ENCODE data around the gene IL1RAPL2. TPM values are rescaled to one million over a fixed set of nuclear protein-coding genes. Genes with fewer than 3 reads are reported as not detected.

IL1RAPL2 gene
- total RNA-seq, 1 experiment from 2014 or later, result 1.6 TPM

DNA sequence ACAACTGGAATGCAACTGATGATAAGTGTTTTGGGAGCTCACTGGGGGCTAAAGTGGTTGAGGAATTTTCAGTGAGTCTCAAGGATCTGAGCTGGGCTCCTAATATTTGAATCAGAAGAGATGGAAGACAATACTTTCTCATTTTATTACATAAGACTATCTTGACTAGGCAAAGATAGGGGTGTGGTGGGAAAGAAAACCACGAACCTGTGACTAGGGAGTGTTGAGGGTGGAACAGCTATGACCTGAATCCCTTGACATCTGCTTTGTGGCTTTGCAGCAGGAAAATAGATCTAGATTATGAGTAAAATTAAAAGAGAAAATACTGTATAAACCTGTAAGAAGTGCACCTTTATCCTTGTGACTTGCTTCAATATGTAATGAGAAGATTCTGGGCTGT is 949.6 kb downstream of the IL1RAPL2 start:
- H3K79me2 ChIP-seq (ENCODE audit: low read depth), result no peaks in the 10 kb centered on the region
- H3K4me3 ChIP-seq, result no peak overlapping the region
- no peaks in the 10 kb centered on the region for H3K9me2 ChIP-seq (ENCODE audit: insufficient read depth)
- POLR2A ChIA-PET (ENCODE audit: unreplicated experiment), result no interaction called here
- H3K27ac ChIP-seq, result no peak overlapping the region
- no peaks in the 10 kb centered on the region for H3K9me3 ChIP-seq (ENCODE audit: insufficient read depth, low read depth)
- H3K27me3 ChIP-seq (ENCODE audit: insufficient read depth, low read depth), result no peaks in the 10 kb centered on the region
- H3F3A ChIP-seq (ENCODE audit: insufficient read depth, low read depth), result no peaks in the 10 kb centered on the region
- H2AFZ ChIP-seq, result no peak overlapping the region
- intact Hi-C loops (cut with micrococcal nuclease; ENCODE audit: unreplicated experiment), result no loop called here
- DNase-seq, result peak in 1 of 2 experiments; percentile 0
- H3K36me3 ChIP-seq (ENCODE audit: low read depth), result no peaks in the 10 kb centered on the region
- BruUV-seq (replicated peaks), result no TSS peak
- H3K4me2 ChIP-seq, result no peak overlapping the region
- TF ChIP-seq EZH2 (IDR thresholded peaks at IDR 0.05; ENCODE audit: low read depth), result no peak
- TF ChIP-seq, protein P1, sequence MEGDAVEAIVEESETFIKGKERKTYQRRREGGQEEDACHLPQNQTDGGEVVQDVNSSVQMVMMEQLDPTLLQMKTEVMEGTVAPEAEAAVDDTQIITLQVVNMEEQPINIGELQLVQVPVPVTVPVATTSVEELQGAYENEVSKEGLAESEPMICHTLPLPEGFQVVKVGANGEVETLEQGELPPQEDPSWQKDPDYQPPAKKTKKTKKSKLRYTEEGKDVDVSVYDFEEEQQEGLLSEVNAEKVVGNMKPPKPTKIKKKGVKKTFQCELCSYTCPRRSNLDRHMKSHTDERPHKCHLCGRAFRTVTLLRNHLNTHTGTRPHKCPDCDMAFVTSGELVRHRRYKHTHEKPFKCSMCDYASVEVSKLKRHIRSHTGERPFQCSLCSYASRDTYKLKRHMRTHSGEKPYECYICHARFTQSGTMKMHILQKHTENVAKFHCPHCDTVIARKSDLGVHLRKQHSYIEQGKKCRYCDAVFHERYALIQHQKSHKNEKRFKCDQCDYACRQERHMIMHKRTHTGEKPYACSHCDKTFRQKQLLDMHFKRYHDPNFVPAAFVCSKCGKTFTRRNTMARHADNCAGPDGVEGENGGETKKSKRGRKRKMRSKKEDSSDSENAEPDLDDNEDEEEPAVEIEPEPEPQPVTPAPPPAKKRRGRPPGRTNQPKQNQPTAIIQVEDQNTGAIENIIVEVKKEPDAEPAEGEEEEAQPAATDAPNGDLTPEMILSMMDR (conservative IDR thresholded peaks at IDR 0.05), result no peak
- CTCF ChIA-PET, result no interaction called here
- no peaks in the 10 kb centered on the region for H3K4me1 ChIP-seq (replicated peaks; ENCODE audit: insufficient read depth)
- H4K20me1 ChIP-seq (ENCODE audit: insufficient read depth), result no peaks in the 10 kb centered on the region

DNA sequence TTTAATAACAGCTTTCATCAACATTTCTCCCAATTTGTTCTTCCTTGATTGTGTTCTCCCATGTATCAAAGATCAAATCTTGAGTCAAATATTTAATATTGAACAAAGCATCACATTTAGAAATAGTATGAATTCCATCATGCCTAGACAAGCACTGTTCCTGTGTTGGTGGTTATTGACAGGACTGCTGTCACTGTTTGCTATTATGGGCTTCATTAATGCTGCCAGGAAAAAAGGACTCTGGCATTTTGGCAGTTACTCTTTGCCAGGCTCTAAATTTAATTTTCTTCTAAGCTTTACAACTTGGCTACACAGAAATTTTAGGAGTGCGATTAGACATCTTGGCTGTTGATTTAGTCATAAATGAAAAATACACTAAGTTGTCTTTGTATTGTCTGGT is 960.4 kb downstream of the IL1RAPL2 start:
- intact Hi-C loops (cut with micrococcal nuclease; ENCODE audit: unreplicated experiment), result no loop called here
- DNase-seq, result no peak
- ChIA-PET POLR2A (ENCODE audit: unreplicated experiment) (no interaction called here), CTCF (no interaction called here)
- Histone ChIP-seq H3K27ac (no peak overlapping the region), H3K79me2 (ENCODE audit: low read depth) (no peaks in the 10 kb centered on the region), H3K4me1 (replicated peaks; ENCODE audit: insufficient read depth) (no peaks in the 10 kb centered on the region), H3K4me2 (no peak overlapping the region), H3F3A (ENCODE audit: insufficient read depth, low read depth) (no peaks in the 10 kb centered on the region), H3K4me3 (no peak overlapping the region), H4K20me1 (ENCODE audit: insufficient read depth) (no peaks in the 10 kb centered on the region), H3K9me3 (ENCODE audit: insufficient read depth, low read depth) (no peaks in the 10 kb centered on the region), H3K9me2 (ENCODE audit: insufficient read depth) (no peaks in the 10 kb centered on the region), H3K27me3 (ENCODE audit: insufficient read depth, low read depth) (no peaks in the 10 kb centered on the region), H3K36me3 (ENCODE audit: low read depth) (no peaks in the 10 kb centered on the region), H2AFZ (no peak overlapping the region)
- BruUV-seq (replicated peaks), result no TSS peak
- TF ChIP-seq, protein P1 (conservative IDR thresholded peaks at IDR 0.05), result no peak
- TF ChIP-seq EZH2 (IDR thresholded peaks at IDR 0.05; ENCODE audit: low read depth), result no peak

DNA sequence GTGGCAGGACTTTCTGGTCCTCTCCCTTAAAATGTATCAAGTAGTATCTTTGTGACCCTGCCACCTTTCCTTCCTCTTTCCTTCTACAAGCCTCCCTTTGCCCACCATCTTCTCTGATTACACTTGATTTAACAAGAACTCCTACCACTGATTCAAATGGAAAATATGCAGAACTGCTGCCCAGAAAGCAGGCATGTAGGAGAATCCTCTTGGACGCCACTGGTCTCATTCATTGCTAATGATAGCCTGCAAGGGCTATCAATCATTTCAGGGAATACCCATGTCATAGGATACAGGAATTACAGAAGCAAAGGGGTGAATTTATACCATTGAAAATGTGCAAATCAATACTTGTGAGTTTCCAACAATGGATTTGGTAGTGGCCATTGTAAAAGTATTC is 961.8 kb downstream of the IL1RAPL2 start:
- no peak overlapping the region for H3K4me2 ChIP-seq
- DNase-seq, result no peak
- H3K4me1 ChIP-seq (replicated peaks; ENCODE audit: insufficient read depth), result no peaks in the 10 kb centered on the region
- H3K79me2 ChIP-seq (ENCODE audit: low read depth), result no peaks in the 10 kb centered on the region
- H4K20me1 ChIP-seq (ENCODE audit: insufficient read depth), result no peaks in the 10 kb centered on the region
- BruUV-seq (replicated peaks), result no TSS peak
- ChIA-PET CTCF (no interaction called here), POLR2A (ENCODE audit: unreplicated experiment) (no interaction called here)
- H3K27ac ChIP-seq, result no peak overlapping the region
- no peaks in the 10 kb centered on the region for H3F3A ChIP-seq (ENCODE audit: insufficient read depth, low read depth)
- no peaks in the 10 kb centered on the region for H3K36me3 ChIP-seq (ENCODE audit: low read depth)
- no peak overlapping the region for H3K4me3 ChIP-seq
- H3K9me3 ChIP-seq (ENCODE audit: insufficient read depth, low read depth), result no peaks in the 10 kb centered on the region
- intact Hi-C loops (cut with micrococcal nuclease; ENCODE audit: unreplicated experiment), result no loop called here
- no peaks in the 10 kb centered on the region for H3K27me3 ChIP-seq (ENCODE audit: insufficient read depth, low read depth)
- no peaks in the 10 kb centered on the region for H3K9me2 ChIP-seq (ENCODE audit: insufficient read depth)
- TF ChIP-seq, protein P1 (conservative IDR thresholded peaks at IDR 0.05), result no peak
- no peak for TF ChIP-seq EZH2 (IDR thresholded peaks at IDR 0.05; ENCODE audit: low read depth)
- no peak overlapping the region for H2AFZ ChIP-seq

Data from PC-9 (cell line).